Measurements from ENCODE around the gene OSBPL3. TPM values are rescaled to one million over a fixed set of nuclear protein-coding genes. Genes with fewer than 3 reads are reported as not detected.

The OSBPL3 gene
- total RNA-seq, 4 donors from 2014 or later, result 3.2 to 11.4 (median 6.4) TPM

GRCh38 chr7:24971333-24972165, 8.4 kb downstream of the OSBPL3 start:
- no peak for ATAC-seq
- Histone ChIP-seq H3K27me3 (no peaks in the 10 kb centered on the region), H3K4me1 (peaks cover 0 to 4% (median 0%) of the 10 kb centered on the region in 3 donors), H3K9me3 (no peaks in the 10 kb centered on the region), H3K36me3 (no peaks in the 10 kb centered on the region), H3K4me3 (no peak overlapping the region), H3K27ac (no peak overlapping the region)
- 83 to 86% methylated on average over 6 to 9 of the region's 9 CpGs for WGBS, 2 donors (ENCODE audit: low coverage in 1 of 2)
- no peak for TF ChIP-seq EP300 (IDR thresholded peaks at IDR 0.05)
- no peak for TF ChIP-seq CTCF (IDR thresholded peaks at IDR 0.05)
- no peak for TF ChIP-seq POLR2A (IDR thresholded peaks at IDR 0.05)
- no peak for TF ChIP-seq POLR2AphosphoS5 (IDR thresholded peaks at IDR 0.05)

GRCh38 chr7:24970676-24971075, 9.3 kb downstream of the OSBPL3 start:
- Histone ChIP-seq H3K27ac (no peak overlapping the region), H3K36me3 (no peaks in the 10 kb centered on the region), H3K9me3 (no peaks in the 10 kb centered on the region), H3K27me3 (no peaks in the 10 kb centered on the region), H3K4me1 (no peaks in the 10 kb centered on the region), H3K4me3 (no peak overlapping the region)
- WGBS, 2 donors (ENCODE audit: low coverage in 1 of 2), result 62 to 69% methylated on average over 2 to 4 of the region's 4 CpGs
- TF ChIP-seq POLR2A (IDR thresholded peaks at IDR 0.05) (no peak), CTCF (IDR thresholded peaks at IDR 0.05) (no peak), EP300 (IDR thresholded peaks at IDR 0.05) (no peak), POLR2AphosphoS5 (IDR thresholded peaks at IDR 0.05) (no peak)
- no peak for ATAC-seq

GRCh38 chr7:24968165-24968564, 11.8 kb downstream of the OSBPL3 start:
- H3K4me3 ChIP-seq, result no peak overlapping the region
- no peaks in the 10 kb centered on the region for H3K36me3 ChIP-seq
- H3K27me3 ChIP-seq, result no peaks in the 10 kb centered on the region
- H3K27ac ChIP-seq, result no peak overlapping the region
- no peak for ATAC-seq
- WGBS, 2 donors (ENCODE audit: low coverage in 1 of 2), result 81 to 85% methylated on average over 9 of the region's 9 CpGs
- H3K9me3 ChIP-seq, result no peaks in the 10 kb centered on the region
- no peaks in the 10 kb centered on the region for H3K4me1 ChIP-seq
- TF ChIP-seq POLR2A (IDR thresholded peaks at IDR 0.05) (no peak), EP300 (IDR thresholded peaks at IDR 0.05) (no peak)

GRCh38 chr7:24967696-24968095, 12.3 kb downstream of the OSBPL3 start:
- WGBS, 2 donors (ENCODE audit: low coverage in 1 of 2), result 56 to 76% methylated on average over 1 of the region's 1 CpG

GRCh38 chr7:24966802-24967201, 13.2 kb downstream of the OSBPL3 start:
- WGBS, 2 donors (ENCODE audit: low coverage in 1 of 2), result 95 to 100% methylated on average over 1 of the region's 1 CpG
- Histone ChIP-seq H3K9me3 (no peaks in the 10 kb centered on the region), H3K27ac (no peak overlapping the region), H3K27me3 (no peaks in the 10 kb centered on the region), H3K36me3 (no peaks in the 10 kb centered on the region), H3K4me1 (no peaks in the 10 kb centered on the region), H3K4me3 (no peak overlapping the region)
- no peak for ATAC-seq
- TF ChIP-seq CTCF (IDR thresholded peaks at IDR 0.05) (no peak), EP300 (IDR thresholded peaks at IDR 0.05) (no peak), POLR2AphosphoS5 (IDR thresholded peaks at IDR 0.05) (no peak), POLR2A (IDR thresholded peaks at IDR 0.05) (no peak)

More at GRCh38 chr7:24967696-24968095, 12.3 kb downstream of the OSBPL3 start:
- H3K27me3 ChIP-seq, result no peaks in the 10 kb centered on the region
- no peak for ATAC-seq
- no peaks in the 10 kb centered on the region for H3K4me1 ChIP-seq
- H3K4me3 ChIP-seq, result no peak overlapping the region
- H3K36me3 ChIP-seq, result no peaks in the 10 kb centered on the region
- H3K27ac ChIP-seq, result no peak overlapping the region
- H3K9me3 ChIP-seq, result no peaks in the 10 kb centered on the region
- no peak for TF ChIP-seq EP300 (IDR thresholded peaks at IDR 0.05)
- no peak for TF ChIP-seq POLR2AphosphoS5 (IDR thresholded peaks at IDR 0.05)
- no peak for TF ChIP-seq POLR2A (IDR thresholded peaks at IDR 0.05)
- no peak for TF ChIP-seq CTCF (IDR thresholded peaks at IDR 0.05)

All from gastroesophageal sphincter (tissue), 4 donors.